ENCODE measurements around the gene RRAGB. TPM values are rescaled to one million over a fixed set of nuclear protein-coding genes. Genes with fewer than 3 reads are reported as not detected.

Gene RRAGB, protein sequence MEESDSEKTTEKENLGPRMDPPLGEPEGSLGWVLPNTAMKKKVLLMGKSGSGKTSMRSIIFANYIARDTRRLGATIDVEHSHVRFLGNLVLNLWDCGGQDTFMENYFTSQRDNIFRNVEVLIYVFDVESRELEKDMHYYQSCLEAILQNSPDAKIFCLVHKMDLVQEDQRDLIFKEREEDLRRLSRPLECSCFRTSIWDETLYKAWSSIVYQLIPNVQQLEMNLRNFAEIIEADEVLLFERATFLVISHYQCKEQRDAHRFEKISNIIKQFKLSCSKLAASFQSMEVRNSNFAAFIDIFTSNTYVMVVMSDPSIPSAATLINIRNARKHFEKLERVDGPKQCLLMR
- total RNA-seq: 10 to 100 TPM in 1 of 2 experiments, 1 to 10 TPM in 1; 8.0 to 11.0 TPM

DNA sequence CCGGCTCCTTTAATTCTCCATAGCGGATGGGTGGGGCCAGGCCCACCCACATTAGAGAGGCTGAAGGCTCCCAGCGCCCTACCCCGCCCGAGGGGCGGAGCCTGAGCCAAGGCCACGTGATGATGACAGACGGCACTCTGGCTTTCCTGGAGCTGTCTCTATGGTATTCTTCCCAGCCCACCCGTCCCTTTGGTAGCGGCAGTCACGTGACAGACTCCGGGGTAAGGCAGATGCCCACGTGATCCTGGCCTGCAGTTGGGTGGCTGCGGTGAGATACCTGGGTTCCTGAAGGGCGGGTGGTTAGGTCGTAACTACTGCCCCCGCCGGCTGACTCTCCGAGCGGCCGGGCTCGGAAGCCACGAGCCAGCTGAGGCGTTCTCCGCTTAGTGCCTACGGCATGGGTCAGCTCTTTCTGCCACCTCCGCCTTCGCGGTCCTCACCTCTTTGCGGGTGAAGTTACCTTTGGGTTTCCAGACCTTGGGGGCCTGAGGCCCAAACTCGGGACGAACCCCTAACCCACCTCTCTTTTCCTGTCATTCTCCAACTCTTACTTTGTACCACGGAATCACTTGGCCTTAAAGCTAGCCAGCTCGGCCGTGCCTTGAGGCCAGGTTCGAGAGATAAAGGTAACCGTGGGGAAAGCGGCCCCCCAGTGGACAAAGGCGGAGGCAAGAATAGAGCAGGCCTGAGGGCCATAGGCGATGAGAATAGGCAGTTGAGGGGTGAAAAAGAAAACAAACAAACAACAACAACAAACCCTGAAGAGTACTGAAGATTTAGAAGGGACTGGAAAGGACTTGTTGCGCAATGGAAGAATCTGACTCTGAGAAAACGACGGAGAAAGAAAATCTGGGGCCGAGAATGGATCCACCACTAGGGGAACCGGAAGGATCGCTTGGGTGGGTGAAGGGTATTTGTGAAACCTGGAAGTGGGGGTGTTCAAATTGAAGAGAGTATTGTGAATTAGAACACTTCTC is at the start of gene RRAGB:
TSS of gene RRAGB (plus strand) at position 229 of the 977 bp plus-strand sequence. CDS start at position 808, 579 bp downstream.

Other genes with a start within 250 kb of the RRAGB start
- 1 to 10 TPM; 1.1 to 1.5 TPM for gene USP51, start 227.9 kb upstream of the RRAGB start, total RNA-seq
- gene FOXR2, start 94.3 kb upstream of the RRAGB start, total RNA-seq: not detected

Measured in activated naive CD4-positive, alpha-beta T cell treated with anti-CD3 and anti-CD28 coated beads, Interleukin-2, amount 10 ng/mL, durations not matched to agents 5 hours and 36 hours (primary cell).